Activated CD4-positive, alpha-beta T cell treated with anti-CD3 and anti-CD28 coated beads for 24 hours (primary cell): Measurements from ENCODE around the gene RNF208.

Source experiments
- DNase-seq, 2 donors: peaks; one replicate each; pipeline ENCODE4 v3.0.0-alpha.2; 2020; ENCODE audit warnings: low read depth in 2 of 2

The RNF208 gene

GRCh38 chr9:137175345-137175961 lies 46.6 kb downstream of the RNF208 start:
- no peak for DNase-seq

- no peak for DNase-seq
Observed at GRCh38 chr9:137174722-137175293, 47.2 kb downstream of the RNF208 start.

- DNase-seq: no peak
Observed at GRCh38 chr9:137173796-137174664, 48.0 kb downstream of the RNF208 start.

- no peak for DNase-seq
Observed at GRCh38 chr9:137172901-137173795, 48.9 kb downstream of the RNF208 start.

- no peak for DNase-seq
Observed at GRCh38 chr9:137171149-137171900, 50.7 kb downstream of the RNF208 start.

GRCh38 chr9:137170486-137171148 lies 51.4 kb downstream of the RNF208 start:
- DNase-seq: no peak
